ENCODE measurements around the gene EIF2B4. TPM values are rescaled to one million over a fixed set of nuclear protein-coding genes. Genes with fewer than 3 reads are reported as not detected.

Gene EIF2B4
- total RNA-seq, 1 experiment from 2014 or later, result 67.2 TPM

GRCh38 chr2:27315122-27315521 lies 55.0 kb downstream of the EIF2B4 start:
- Histone ChIP-seq H2BK12ac (ENCODE audit: insufficient read length, low read depth, low read length) (no peak overlapping the region), H2AFZ (ENCODE audit: low read length) (no peak overlapping the region), H2BK5ac (ENCODE audit: insufficient read length, low read length) (no peak overlapping the region), H3K9me3 (ENCODE audit: control insufficient read depth, low read depth, low read length) (no peaks in the 10 kb centered on the region), H3K27ac (ENCODE audit: insufficient read length, low read depth, low read length) (no peak overlapping the region), H3K79me1 (ENCODE audit: insufficient read depth, low read depth, low read length, poor library complexity, severe bottlenecking) (no peaks in the 10 kb centered on the region), H3K14ac (ENCODE audit: insufficient read depth, low read length) (no peak overlapping the region), H3K4me1 (ENCODE audit: insufficient read depth, low read length) (peaks cover 6% of the 10 kb centered on the region; the same call in 1 of the 2 replicates), H3K18ac (ENCODE audit: insufficient read length, low read depth, low read length) (no peak overlapping the region), H3K4me2 (ENCODE audit: insufficient read depth, insufficient read length, low read length) (no peak overlapping the region), H3K9ac (ENCODE audit: extremely low read depth, insufficient read length, low read length) (no peak overlapping the region), H3K23me2 (ENCODE audit: insufficient read length, low read depth, low read length, poor library complexity, severe bottlenecking) (no peaks in the 10 kb centered on the region), H3T11ph (ENCODE audit: low read length) (no peak overlapping the region), H2BK15ac (ENCODE audit: low read depth, low read length) (no peak overlapping the region), H3K4ac (ENCODE audit: low read depth, low read length) (no peak overlapping the region), H3K23ac (ENCODE audit: insufficient read length, low read depth, low read length) (no peak overlapping the region), H2AK5ac (ENCODE audit: insufficient read length, low read length) (no peak overlapping the region), H2BK120ac (ENCODE audit: low read depth, low read length, poor library complexity, severe bottlenecking) (no peak overlapping the region), H2BK20ac (ENCODE audit: low read depth, low read length, poor library complexity, severe bottlenecking) (no peak overlapping the region), H4K91ac (ENCODE audit: insufficient read length, low read depth, low read length) (no peak overlapping the region), H4K8ac (replicated peaks; ENCODE audit: insufficient read length, low read depth, low read length) (no peak overlapping the region), H3K79me2 (ENCODE audit: insufficient read depth, low read length) (no peaks in the 10 kb centered on the region), H3K27me3 (ENCODE audit: insufficient read depth, low read length) (no peaks in the 10 kb centered on the region), H4K20me1 (ENCODE audit: control insufficient read depth, insufficient read depth, insufficient read length) (no peaks in the 10 kb centered on the region), H3K56ac (ENCODE audit: insufficient read length, low read depth, low read length) (no peak overlapping the region), H4K5ac (ENCODE audit: insufficient read length, low read depth, low read length) (no peak overlapping the region)
- no CpG with 5 or more reads among the region's 8 CpGs for WGBS (ENCODE audit: extremely low coverage, insufficient read length, low lambda C conversion rate)
- Mint-ChIP-seq H3K4me1 (peaks cover 8 to 9% of the 10 kb centered on the region in 2 experiments; a peak in 3 of 4 replicates), H3K36me3 (ENCODE audit: insufficient read depth in 1 of 3, low read depth in 3 of 3) (peaks cover 0 to 5% (median 5%) of the 10 kb centered on the region in 3 experiments; a peak in 4 of 7 replicates), H3K27me3 (ENCODE audit: low read depth) (no peaks in the 10 kb centered on the region; the same call in none of the 2 replicates), H3K9me3 (no peaks in the 10 kb centered on the region), H3K27ac (no peak overlapping the region; a peak in 1 of 7 replicates), H3K4me3 (no peak overlapping the region)
- DNase-seq, result no peak
- TF ChIP-seq CTCF (conservative IDR thresholded peaks at IDR 0.05), result no peak
